Neural cell (in vitro differentiated cells): ENCODE measurements around the gene FABP7. TPM values are rescaled to one million over a fixed set of nuclear protein-coding genes. Genes with fewer than 3 reads are reported as not detected.

Source experiments
- H2AFZ ChIP-seq: fragments of 200-600, 300-800 bp; sonication (generic), shearing (Covaris generic); 2 replicates; pipeline ENCODE4 v1.6.0; 2014; ENCODE audit warnings: low read depth, mild to moderate bottlenecking, antibody characterized with exemption, low read length, moderate library complexity
- H3F3A ChIP-seq: fragments of 200-600 bp; shearing (Covaris generic); 2 replicates; pipeline ENCODE4 v1.6.1; 2016; ENCODE audit warnings: mild to moderate bottlenecking, moderate library complexity, mixed read lengths, antibody characterized with exemption, low read length; ENCODE audit not compliant: insufficient read depth, poor library complexity, severe bottlenecking
- H3K27ac ChIP-seq: fragments of 200-600, 300-800 bp; sonication (generic), shearing (Covaris generic); 2 replicates; pipeline ENCODE4 v1.5.1; 2014; ENCODE audit warnings: mild to moderate bottlenecking, low read length, moderate library complexity
- H3K27me3 ChIP-seq: fragments of 300-800, 200-600 bp; sonication (generic), shearing (Covaris generic); 2 replicates; pipeline ENCODE4 v1.6.0; 2014; ENCODE audit warnings: mild to moderate bottlenecking, low read depth, low read length, moderate library complexity; ENCODE audit not compliant: insufficient read depth
- H3K36me3 ChIP-seq: fragments of 300-800, 200-600 bp; sonication (generic), shearing (Covaris generic); 2 replicates; pipeline ENCODE4 v1.5.1; 2014; ENCODE audit warnings: mild to moderate bottlenecking, antibody characterized with exemption, low read length, moderate library complexity; ENCODE audit not compliant: insufficient read depth
- H3K4me2 ChIP-seq: fragments of 300-800, 200-600 bp; sonication (generic), shearing (Covaris generic); 2 replicates; pipeline ENCODE4 v1.6.0; 2014; ENCODE audit warnings: mild to moderate bottlenecking, low read length
- H3K4me3 ChIP-seq: fragments of 300-800, 200-600 bp; sonication (generic), shearing (Covaris generic); 2 replicates; pipeline ENCODE4 v1.5.1; 2014; ENCODE audit warnings: mild to moderate bottlenecking, low read length, moderate library complexity
- H3K79me2 ChIP-seq: fragments of 200-600 bp; shearing (Covaris generic); replicated peaks from 2 replicates; pipeline ENCODE4 v1.6.0; 2014; ENCODE audit warnings: mild to moderate bottlenecking, low read length, moderate library complexity; ENCODE audit not compliant: insufficient read depth
- H3K9ac ChIP-seq: fragments of 300-800, 200-600 bp; sonication (generic), shearing (Covaris generic); 2 replicates; pipeline ENCODE4 v1.6.1; 2016; ENCODE audit warnings: mild to moderate bottlenecking, low read length, mixed read lengths
- H3K9me2 ChIP-seq: fragments of 200-600 bp; shearing (Covaris generic); 2 replicates; pipeline ENCODE4 v1.6.1; 2016; ENCODE audit warnings: mild to moderate bottlenecking, low read length, mixed read lengths; ENCODE audit not compliant: insufficient read depth
- H3K9me3 ChIP-seq: fragments of 200-600, 300-800 bp; sonication (generic), shearing (Covaris generic); 2 replicates; pipeline ENCODE4 v1.6.1; 2016; ENCODE audit warnings: mild to moderate bottlenecking, mixed run types, low read length, moderate library complexity, mixed read lengths
- H4K20me1 ChIP-seq: fragments of 200-600 bp; shearing (Covaris generic); 2 replicates; pipeline ENCODE4 v1.6.1; 2016; ENCODE audit warnings: mild to moderate bottlenecking, mixed run types; ENCODE audit not compliant: insufficient read depth
- EP300 ChIP-seq: fragments of 450-650 bp; conservative IDR thresholded peaks from 2 replicates; pipeline ENCODE4 v1.6.1; 2014; ENCODE audit warnings: antibody characterized with exemption, mild to moderate bottlenecking, moderate library complexity; ENCODE audit not compliant: poor library complexity, severe bottlenecking
- EZH2 ChIP-seq: fragments of 200-600, 300-800 bp; shearing (Covaris generic), sonication (generic); IDR thresholded peaks from 2 replicates; pipeline ENCODE4 v1.6.1; 2014; ENCODE audit warnings: antibody characterized with exemption, low read length, borderline replicate concordance, mild to moderate bottlenecking; ENCODE audit not compliant: insufficient read depth, poor library complexity, severe bottlenecking
- MXI1 ChIP-seq: fragments of 450-650 bp; conservative IDR thresholded peaks from 2 replicates; pipeline ENCODE4 v1.6.1; 2014; ENCODE audit warnings: antibody characterized with exemption, mild to moderate bottlenecking; ENCODE audit not compliant: poor library complexity, severe bottlenecking
- POLR2AphosphoS5 ChIP-seq: IDR thresholded peaks from 2 replicates; pipeline ENCODE4 v1.6.1; 2012
- RAD21 ChIP-seq: fragments of 450-650 bp; conservative IDR thresholded peaks from 2 replicates; pipeline ENCODE4 v1.6.1; 2014; ENCODE audit warnings: antibody characterized with exemption, mild to moderate bottlenecking, moderate library complexity
- SMC3 ChIP-seq: fragments of 450-650 bp; conservative IDR thresholded peaks from 2 replicates; pipeline ENCODE4 v1.6.1; 2014; ENCODE audit warnings: antibody characterized with exemption, mild to moderate bottlenecking, moderate library complexity; ENCODE audit not compliant: poor library complexity
- TAF1 ChIP-seq: IDR thresholded peaks from 2 replicates; pipeline ENCODE4 v1.6.1; 2012; ENCODE audit warnings: low read depth
- polyA plus RNA-seq: library from polyadenylated mRNA; depleted of rRNA; stranded (reverse); fragments of >200 nt; gene quantifications from 2 replicates; pipeline ENCODE4 v1.2.3, GENCODE V29; 2014
- TF ChIP-seq, protein P1 (sequence below): fragments of 450-650 bp; IDR thresholded peaks from 2 replicates; pipeline ENCODE4 v1.5.1; 2014; ENCODE audit warnings: antibody characterized with exemption, mild to moderate bottlenecking, moderate library complexity; ENCODE audit not compliant: poor library complexity, severe bottlenecking
- TF ChIP-seq, protein P2 (sequence below): IDR thresholded peaks from 2 replicates; pipeline ENCODE4 v1.6.1; 2012; ENCODE audit warnings: borderline replicate concordance

The FABP7 gene
- polyA plus RNA-seq, 1 donor from 2014 or later, result 37.2 TPM

DNA sequence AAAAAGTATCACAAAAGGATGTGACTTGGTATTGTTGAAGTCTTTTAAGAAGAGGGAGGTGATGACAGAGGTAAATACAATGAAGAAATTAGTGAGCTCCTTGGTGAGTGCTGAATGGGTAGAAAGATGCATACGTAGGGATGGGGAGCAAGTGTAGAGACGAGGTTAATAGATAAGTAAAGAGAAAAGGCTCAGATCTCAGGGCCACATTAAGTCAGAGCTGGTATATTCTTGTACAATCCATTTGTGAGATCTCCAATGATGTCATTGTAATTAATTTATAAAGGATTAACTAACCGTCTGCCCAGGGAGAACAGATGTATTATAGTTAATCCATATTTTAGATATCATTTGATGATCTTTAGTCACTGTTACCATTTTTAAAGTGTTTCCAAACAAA is 52.9 kb downstream of the FABP7 start:
- no peak overlapping the region for H2AFZ ChIP-seq
- H3F3A ChIP-seq, result no peaks in the 10 kb centered on the region
- H4K20me1 ChIP-seq, result no peaks in the 10 kb centered on the region
- H3K9me2 ChIP-seq, result no peaks in the 10 kb centered on the region
- no peak overlapping the region for H3K27ac ChIP-seq
- no peak overlapping the region for H3K9ac ChIP-seq
- H3K4me2 ChIP-seq, result no peak overlapping the region
- no peak for TF ChIP-seq TAF1
- TF ChIP-seq SMC3, result no peak
- no peak for TF ChIP-seq MXI1
- TF ChIP-seq EP300, result no peak
- TF ChIP-seq POLR2AphosphoS5, result no peak
- TF ChIP-seq, protein P1, sequence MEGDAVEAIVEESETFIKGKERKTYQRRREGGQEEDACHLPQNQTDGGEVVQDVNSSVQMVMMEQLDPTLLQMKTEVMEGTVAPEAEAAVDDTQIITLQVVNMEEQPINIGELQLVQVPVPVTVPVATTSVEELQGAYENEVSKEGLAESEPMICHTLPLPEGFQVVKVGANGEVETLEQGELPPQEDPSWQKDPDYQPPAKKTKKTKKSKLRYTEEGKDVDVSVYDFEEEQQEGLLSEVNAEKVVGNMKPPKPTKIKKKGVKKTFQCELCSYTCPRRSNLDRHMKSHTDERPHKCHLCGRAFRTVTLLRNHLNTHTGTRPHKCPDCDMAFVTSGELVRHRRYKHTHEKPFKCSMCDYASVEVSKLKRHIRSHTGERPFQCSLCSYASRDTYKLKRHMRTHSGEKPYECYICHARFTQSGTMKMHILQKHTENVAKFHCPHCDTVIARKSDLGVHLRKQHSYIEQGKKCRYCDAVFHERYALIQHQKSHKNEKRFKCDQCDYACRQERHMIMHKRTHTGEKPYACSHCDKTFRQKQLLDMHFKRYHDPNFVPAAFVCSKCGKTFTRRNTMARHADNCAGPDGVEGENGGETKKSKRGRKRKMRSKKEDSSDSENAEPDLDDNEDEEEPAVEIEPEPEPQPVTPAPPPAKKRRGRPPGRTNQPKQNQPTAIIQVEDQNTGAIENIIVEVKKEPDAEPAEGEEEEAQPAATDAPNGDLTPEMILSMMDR, result no peak
- TF ChIP-seq, protein P2, sequence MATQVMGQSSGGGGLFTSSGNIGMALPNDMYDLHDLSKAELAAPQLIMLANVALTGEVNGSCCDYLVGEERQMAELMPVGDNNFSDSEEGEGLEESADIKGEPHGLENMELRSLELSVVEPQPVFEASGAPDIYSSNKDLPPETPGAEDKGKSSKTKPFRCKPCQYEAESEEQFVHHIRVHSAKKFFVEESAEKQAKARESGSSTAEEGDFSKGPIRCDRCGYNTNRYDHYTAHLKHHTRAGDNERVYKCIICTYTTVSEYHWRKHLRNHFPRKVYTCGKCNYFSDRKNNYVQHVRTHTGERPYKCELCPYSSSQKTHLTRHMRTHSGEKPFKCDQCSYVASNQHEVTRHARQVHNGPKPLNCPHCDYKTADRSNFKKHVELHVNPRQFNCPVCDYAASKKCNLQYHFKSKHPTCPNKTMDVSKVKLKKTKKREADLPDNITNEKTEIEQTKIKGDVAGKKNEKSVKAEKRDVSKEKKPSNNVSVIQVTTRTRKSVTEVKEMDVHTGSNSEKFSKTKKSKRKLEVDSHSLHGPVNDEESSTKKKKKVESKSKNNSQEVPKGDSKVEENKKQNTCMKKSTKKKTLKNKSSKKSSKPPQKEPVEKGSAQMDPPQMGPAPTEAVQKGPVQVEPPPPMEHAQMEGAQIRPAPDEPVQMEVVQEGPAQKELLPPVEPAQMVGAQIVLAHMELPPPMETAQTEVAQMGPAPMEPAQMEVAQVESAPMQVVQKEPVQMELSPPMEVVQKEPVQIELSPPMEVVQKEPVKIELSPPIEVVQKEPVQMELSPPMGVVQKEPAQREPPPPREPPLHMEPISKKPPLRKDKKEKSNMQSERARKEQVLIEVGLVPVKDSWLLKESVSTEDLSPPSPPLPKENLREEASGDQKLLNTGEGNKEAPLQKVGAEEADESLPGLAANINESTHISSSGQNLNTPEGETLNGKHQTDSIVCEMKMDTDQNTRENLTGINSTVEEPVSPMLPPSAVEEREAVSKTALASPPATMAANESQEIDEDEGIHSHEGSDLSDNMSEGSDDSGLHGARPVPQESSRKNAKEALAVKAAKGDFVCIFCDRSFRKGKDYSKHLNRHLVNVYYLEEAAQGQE, result no peak
- no peak for TF ChIP-seq EZH2
- no peak for TF ChIP-seq RAD21
- H3K79me2 ChIP-seq, result no peaks in the 10 kb centered on the region
- H3K27me3 ChIP-seq, result no peaks in the 10 kb centered on the region
- no peaks in the 10 kb centered on the region for H3K9me3 ChIP-seq
- H3K4me3 ChIP-seq, result no peak overlapping the region
- no peaks in the 10 kb centered on the region for H3K36me3 ChIP-seq

- Histone ChIP-seq H4K20me1 (no peaks in the 10 kb centered on the region), H3K9me3 (no peaks in the 10 kb centered on the region), H3K27me3 (no peaks in the 10 kb centered on the region), H3K4me2 (no peak overlapping the region), H2AFZ (no peak overlapping the region), H3F3A (no peaks in the 10 kb centered on the region), H3K9ac (no peak overlapping the region), H3K9me2 (no peaks in the 10 kb centered on the region), H3K79me2 (no peaks in the 10 kb centered on the region), H3K36me3 (no peaks in the 10 kb centered on the region), H3K27ac (no peak overlapping the region), H3K4me3 (no peak overlapping the region)
- TF ChIP-seq, protein P1, result no peak
- TF ChIP-seq EP300 (no peak), RAD21 (no peak), POLR2AphosphoS5 (no peak), TAF1 (no peak), EZH2 (no peak), MXI1 (no peak)
- TF ChIP-seq, protein P2, result no peak
Measured at GRCh38 chr6:122833021-122833491, 53.5 kb downstream of the FABP7 start.
